ENCODE results near the gene NCCRP1.

Gene NCCRP1

DNA sequence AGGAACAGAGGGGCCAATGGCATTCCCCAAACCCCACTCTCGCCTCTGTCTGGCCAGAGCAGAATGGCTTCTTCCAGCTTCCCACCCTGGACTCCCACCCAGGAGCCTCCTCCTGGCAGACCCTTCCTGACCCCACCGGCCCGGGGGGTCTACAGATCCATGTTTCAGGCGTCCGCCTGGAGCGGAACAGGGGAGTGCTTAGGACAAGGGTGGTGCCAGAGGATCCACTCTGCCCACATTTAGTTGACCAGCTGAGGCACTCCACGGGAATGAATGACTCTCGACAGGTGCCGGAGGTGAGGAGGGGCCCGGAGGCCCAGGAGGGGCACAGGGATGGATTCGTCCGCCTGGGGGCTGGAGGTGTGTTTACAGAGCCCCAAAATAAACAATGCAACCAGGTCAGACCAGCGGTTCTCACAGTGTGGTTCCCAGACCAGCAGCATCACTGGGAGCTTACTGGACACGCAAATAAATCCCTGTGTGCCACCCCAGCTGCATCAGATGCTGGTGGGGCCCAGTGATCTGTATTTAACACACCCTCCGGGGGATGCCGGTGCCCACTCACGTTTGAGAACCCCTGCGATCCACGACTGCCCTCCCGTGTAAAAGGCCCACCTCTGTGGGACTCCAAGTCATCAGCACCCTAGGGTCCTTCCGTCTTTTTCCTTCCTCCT is 15.1 kb upstream of the NCCRP1 start:
- no peak for FAIRE-seq

DNA sequence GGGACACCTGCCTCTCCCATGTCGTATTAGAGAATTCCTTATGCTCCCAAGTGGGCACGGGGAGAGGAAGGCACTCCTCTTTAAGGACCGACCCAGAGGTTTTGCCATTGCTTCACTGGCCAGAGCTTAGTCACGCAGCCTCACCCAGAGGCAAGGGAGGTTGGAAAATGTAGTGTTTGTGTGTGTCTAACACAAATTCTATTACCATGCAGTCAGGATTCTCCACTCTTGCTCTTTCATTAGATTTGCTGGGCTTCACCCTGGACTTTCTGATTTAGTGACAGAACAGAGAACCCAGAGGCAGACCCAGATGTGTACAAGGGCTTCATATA is 14.6 kb upstream of the NCCRP1 start:
- no peak for FAIRE-seq

DNA sequence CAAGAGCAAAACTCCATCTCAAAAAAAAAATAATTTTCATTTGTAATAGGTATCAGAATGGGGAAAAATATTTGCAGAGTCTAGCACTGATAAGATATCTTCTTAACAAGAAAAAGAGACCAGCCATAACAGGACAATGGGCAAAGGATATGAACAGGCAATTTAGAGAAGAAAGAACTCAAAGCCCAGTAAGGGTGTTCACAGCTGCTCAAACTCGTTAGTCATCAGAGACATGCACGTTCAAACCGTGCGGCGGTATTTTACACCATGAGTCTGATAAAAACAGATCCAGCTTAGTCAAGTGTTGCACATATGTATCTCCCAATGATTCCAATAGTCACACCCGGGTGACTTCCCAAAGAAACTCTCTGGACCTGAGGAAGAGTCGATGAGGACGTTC is 13.7 kb upstream of the NCCRP1 start:
- no peak for FAIRE-seq

DNA sequence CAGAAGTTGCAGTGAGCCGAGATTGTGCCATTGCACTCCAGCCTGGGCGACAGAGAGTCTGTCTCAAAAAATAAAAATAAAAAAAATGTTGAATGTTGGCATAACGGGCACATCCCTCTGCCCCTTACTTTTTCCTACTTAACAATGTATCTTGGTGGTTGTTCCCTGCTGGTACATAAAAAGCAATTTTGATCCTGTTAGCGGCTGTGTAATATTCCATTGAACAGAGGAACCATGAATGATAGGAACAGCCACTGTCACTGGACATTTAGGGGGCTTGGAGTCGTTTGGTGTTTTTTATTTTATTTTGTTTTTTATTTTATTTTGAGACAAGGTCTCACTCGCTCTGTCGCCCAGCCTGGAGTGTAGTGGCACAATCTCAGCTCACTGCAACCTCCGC is 10.4 kb upstream of the NCCRP1 start:
- no peak for FAIRE-seq

DNA sequence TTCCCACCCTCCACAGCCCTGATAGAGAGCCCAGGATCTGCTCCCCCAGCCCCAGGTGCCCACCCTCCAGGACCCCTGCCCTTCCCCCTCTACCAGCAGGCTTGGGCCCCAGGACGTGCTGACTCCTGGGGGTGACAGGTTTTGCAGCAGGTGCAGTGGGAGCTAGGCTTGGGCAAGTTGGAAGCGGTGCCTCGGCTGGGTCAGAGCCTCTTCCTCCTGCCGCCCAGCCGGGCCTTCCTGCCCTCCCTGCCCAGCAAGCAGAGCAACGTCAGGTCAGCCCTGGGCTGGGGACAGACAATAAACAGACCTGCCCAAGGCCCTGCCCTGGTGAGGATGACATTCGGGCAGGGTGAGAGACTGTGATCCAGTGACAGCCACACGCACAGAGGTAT is 9.2 kb upstream of the NCCRP1 start:
- FAIRE-seq, result no peak

DNA sequence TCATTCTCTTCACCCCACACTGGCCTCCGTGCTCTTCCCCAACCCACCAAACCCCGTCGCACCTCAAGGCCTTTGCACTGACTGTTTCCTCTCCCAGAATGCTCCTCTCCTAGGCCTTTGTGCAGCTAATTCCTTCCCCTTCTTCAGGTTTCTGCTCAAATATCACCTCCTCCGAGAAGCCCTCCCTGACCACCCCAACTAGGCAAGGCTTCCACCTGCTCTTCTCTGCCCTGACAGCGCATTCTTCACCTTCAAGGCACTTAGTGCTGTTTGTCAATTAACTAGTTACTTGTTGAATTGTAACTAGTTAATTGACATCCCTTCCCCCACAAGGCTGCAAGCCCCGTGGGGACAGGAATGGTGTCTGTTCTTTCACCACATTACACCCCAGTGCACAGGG is 7.8 kb upstream of the NCCRP1 start:
- FAIRE-seq, result no peak

DNA sequence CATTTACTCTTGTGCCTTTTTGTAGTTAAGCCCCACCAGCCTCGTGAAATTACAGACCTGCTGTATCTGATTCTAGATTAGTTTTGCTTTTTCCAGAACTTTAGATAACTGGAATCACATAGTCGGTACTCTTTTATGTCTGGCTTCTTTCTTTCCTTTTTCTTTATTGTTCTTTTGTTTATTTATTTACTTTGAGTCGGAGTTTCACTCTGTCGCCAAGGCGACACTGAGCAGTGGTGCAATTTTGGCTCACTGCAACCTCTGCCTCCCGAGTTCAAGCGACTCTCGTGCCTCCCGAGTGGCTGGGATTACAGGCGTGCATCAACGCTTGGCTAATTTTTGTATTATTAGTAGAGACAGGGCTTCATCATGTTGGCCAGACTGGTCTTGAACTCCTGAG is 6.0 kb upstream of the NCCRP1 start:
- no peak for FAIRE-seq

DNA sequence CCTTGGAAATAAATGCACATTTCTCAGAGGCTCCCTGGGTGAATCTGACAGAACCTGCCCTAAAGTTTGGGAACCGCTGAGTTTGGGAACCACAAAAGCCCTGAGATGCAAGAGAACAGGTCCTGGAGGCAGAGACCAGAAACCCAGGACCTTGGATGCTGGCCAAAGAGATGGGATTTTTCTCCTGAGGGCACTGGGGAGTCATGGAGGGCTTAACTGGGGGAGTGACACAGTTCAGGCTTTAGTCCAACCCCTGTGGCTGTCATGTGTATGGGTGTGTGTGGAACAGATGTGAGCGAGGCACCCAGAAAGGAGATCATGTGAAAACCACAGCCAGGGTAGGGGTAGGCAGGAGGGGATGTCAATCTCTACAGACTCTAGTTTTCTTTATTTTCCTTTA is 3.9 kb upstream of the NCCRP1 start:
- no peak for FAIRE-seq

DNA sequence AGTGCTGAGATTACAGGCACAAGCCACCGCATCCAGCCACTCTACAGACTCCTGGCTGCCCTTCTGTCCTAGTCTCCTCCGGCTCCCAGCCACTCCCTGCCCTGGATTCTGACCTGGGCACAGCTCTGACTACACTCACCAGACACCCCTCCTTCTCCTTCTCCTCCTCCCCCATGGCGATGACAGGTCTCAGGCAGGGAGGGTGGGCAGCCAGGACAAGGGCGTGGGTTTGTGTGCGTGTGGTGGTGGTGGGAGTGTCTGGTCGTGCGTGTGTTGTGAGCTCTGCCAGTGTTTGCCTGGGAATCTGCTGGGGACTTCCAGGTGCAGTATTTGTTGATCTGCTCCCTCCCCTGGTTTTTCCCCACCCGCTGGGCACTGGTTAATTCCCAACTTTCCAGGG is 3.0 kb upstream of the NCCRP1 start:
- no peak for FAIRE-seq

DNA sequence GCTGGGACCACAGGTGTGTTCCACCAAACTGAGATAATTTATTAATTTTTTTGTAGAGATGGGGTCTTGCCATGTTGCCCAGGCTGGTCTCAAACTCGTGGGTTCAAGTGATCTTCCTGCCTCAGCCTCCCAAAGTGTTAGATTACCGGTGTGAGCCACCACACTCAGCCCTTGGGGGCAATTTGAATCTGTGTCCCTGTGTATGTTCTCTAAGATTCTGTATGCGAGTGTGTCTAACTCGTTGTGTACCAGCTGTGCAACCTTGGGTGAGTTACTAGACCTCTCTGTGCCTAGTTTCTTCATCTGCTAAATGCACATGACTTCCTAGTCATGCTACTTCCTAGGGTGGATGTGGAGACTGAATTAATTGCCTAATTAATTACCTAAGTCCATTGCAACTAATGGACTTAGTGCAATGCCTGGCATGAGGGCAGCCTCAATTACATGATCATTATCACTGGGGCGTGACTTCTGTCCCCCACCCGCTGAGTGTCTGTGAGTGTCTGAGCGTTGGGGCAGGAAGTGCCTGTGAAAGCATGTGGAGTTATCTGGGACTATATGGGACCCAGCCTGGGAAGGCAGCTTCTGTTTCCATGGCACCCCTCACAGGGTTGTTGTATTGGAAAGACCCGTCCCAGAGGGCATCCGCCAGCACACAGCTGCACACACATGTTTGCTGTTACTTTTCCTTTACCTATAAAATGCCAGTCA is 1.8 kb upstream of the NCCRP1 start:
- FAIRE-seq, result no peak

DNA sequence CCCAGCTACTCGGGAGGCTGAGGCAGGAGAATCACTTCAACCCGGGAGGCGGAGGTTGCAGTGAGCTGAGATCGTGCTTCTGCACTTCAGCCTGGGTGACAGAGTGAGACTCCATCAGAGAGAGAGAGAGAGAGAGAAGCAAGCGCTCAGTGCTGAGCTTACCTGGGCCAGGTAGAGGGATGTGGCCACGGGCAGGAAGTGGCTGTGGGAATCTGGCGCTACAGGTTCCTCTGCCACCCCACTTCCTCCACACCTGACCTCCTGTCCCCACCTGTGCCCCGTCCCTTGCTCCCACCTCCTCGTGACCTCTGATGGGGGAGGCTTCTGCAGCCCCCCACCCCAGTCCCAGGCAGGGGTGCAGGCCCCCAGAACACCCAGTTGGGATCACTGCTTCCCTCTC is 1.0 kb upstream of the NCCRP1 start:
- FAIRE-seq, result no peak

DNA sequence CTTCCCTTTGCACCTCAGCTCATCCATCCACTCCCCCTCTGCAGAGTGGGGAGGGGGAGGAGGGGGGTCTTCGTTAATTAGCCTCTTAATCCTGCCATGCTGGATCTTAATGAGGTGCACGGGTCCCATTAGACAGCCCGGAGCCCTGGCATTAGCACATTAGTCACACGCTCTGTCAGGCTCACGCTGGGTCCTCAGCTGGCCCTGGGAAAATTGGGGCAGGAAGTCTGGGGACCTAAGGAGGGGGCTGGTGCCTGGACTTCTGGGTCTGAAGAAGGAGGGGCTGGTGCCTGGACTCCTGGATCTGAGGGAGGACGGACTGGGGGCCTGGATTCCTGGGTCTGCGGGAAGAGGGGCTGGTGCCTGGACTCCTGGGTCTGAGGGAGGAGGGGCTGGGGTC is 444 bp upstream of the NCCRP1 start:
- FAIRE-seq, result no peak

DNA sequence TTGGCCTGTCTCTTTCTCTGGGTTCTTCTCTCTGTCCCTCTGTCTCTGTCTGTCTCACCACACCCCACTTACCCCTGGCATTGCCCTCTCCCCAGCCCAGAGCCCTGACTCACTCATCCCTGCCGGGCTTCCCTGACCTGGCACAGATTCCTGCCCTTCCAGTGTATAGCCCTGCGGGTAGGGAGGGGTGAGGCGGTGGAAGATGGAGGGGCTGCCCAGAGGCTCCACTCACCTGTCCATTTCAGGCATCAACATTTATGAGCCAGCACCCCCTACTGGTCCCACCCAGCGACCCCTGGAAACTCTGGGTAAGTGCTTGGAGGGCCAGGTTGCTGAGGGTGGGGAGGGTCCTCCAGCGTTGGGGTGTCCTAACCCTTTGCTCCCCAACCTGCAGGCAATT is 1.0 kb downstream of the NCCRP1 start:
- no peak for FAIRE-seq

DNA sequence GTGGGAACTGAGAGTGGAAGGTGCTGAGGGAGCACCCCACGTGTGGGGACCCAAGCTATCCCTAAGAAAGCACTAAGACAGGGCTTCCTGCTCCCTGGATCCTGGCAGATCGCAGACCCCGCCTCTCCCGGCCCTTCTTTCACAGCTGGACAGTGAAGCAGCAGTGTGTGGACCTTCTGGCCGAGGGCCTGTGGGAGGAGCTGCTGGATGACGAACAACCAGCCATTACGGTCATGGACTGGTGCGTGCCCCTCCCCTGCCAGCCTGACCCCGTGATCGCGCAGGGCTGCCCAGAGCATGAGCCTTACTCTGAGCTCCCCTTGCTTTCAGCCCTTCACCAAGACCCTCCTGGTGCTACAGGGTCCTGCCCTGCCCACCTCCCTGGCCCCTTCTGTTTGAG is 2.3 kb downstream of the NCCRP1 start:
- no peak for FAIRE-seq

DNA sequence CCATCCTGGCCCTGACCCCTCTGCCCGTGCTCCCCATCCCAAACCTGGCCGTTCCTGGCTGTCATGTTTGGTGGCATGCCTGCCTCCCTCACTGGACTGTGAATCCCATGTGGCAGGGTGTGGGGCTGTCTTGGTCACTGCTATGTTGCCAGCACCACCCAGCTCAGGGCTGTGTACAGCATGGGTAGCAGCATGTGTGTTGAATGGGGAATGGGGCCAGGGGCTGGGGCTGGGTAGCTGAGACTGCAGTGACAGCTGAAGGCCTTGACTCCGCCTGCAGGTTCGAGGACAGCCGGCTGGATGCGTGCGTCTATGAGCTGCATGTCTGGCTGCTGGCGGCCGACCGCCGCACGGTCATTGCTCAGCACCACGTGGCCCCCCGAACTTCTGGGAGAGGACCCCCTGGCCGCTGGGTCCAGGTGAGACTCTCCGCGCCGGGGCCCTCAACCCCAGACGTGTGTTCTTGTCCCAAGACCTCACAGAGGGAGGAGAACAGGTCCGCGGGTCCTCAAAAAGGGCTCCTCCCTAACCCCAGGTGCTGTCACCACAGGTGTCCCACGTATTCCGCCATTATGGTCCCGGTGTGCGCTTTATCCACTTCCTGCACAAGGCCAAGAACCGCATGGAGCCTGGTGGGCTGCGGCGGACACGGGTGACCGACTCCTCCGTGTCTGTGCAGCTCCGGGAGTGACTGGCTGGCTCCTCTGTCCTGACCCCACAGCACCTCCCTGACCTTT is 3.5 kb downstream of the NCCRP1 start:
- no peak for FAIRE-seq

DNA sequence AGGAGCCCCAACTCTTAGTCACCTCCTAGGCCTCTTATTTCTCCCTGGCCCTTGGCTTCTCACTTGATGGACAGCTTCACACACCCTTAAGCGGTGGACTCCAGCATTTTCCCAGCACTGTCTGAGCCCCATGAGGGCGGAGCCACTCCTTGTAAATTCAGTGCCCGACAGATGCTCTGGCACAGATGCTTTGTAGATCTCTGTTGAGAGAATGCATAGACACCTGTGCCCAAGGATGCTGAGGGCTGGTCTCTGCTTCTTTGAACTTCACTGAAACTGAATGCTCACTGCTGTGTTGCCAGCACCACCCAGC is 4.0 kb downstream of the NCCRP1 start:
- FAIRE-seq, result no peak

DNA sequence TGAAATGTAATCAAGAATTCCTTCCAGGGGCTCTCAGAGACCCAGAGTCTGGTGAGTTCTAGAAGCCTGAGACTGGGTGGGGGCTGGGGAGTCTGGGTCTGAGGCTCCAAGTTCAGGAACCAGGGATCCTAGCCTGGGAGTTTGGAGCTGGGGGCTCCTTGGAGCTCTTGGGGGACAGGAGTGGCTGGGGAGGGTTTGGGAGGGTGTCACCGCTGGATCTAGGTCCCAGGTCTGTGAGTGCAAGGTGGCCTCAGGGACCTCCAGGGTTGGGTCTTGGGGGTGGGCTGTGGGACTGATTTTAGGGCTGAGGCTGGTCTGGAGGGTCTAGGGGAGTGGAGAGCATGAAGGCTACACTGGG is 6.2 kb downstream of the NCCRP1 start:
- FAIRE-seq, result no peak

DNA sequence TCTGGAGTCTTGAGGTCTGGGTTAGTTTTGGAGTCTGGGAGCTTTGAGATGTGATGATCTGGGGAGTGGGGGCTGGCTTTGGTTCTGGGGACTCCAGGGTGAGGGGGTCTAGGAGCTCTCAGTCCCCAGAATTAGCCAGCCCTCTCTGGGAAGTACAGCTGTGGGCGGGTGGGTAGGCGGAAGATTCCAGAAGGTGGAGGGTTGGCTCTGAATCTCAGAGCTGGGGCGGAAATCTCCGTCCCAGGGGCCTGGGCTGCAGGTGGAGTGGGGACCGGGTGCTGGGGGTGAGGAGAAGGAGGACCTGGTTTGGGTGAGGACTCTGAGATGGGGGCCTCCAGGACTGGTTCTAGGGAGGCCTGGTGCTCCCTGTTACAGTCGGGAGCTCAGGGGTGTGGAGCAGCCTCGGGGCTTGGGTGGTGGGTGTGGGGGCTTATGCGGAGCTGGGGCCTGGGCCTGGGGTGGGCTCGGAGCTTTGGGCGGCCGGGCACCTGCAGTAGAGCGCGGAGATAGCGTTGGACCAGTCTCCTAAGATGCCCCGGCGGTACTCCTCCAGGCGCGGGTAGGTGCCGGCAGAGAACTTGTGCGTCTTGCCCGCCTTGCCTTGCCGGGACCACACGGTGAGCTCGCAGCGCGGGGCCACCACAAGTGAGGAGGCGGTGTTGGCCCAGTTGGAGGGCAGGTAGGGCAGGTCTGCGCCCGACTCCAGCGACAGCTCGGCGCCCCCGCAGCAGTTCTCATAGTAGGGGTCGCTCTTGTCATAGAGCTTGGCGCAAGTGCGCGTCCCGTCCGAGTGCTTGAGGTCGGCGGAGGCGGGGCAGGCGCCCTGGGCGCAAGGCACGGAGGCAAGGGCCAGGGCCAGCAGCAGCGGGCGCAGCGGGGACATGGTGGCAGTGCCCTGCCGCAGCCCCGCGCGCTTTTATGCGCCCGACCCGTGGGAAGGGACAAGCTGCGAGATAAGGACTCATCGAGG is 6.9 kb downstream of the NCCRP1 start, which contains the start of gene SYCN:
SYCN (minus strand) TSS at position 892 of the 970 bp plus-strand sequence; CDS start at position 883, 9 bp downstream.
- FAIRE-seq, result no peak

DNA sequence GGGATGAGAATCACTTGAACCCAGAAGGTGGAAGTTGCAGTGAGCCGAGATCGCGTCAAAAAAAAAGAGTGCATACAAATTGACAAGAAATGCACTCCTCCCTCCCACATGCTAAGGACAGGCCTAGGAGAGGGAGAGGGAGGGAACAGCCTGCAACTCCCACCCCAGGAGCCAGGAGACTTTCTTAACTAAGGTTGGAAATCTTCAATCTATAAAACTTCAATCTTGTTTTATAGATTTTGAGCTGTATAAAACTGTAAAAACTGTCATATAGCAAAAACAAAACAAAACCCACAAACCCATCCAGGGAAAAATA is 8.6 kb downstream of the NCCRP1 start:
- no peak for FAIRE-seq

DNA sequence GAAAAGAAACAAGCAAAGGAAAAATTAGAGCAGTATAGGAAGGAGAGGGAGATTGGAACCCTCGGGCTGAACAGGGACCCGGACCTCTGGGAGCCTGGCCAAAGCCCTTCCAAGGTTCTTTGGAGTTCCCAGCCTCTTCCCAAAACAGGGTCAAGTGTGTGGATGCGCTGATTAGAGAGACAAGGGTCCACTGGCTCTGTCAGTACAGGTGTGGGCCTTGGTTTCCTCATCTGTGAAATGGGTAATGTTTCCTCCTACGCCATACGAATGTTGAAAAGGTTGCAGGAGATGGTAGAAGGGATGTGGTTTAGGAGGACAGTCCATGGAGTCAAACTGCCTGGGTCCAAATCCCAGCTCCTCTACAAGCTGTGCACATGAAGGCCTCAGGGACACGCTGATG is 9.4 kb downstream of the NCCRP1 start:
- FAIRE-seq, result no peak

DNA sequence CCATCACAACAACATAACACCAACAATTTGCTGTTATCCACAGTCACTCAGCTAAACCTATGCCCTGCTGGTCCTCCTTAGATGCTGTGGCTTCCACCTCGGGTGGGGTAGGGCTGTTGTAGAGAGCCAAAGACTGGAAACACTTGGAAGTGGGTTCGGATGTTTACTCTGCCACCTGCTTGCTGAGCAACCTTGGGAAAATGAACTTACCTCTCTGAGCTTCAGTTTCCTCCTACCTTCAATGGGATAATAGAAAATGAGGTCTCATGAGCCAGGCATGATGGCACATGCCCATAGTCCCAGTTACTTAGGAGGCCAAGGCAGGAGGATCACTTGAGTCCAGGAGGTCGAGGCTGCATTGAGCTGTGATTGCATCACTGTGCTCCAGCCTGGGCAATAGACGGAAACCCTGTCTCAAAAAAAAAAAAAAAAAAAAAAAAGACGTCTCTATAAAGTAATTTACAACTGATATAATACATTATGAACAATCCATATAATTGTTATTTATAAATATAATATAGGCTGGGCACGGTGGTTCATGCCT is 10.6 kb downstream of the NCCRP1 start:
- no peak for FAIRE-seq

DNA sequence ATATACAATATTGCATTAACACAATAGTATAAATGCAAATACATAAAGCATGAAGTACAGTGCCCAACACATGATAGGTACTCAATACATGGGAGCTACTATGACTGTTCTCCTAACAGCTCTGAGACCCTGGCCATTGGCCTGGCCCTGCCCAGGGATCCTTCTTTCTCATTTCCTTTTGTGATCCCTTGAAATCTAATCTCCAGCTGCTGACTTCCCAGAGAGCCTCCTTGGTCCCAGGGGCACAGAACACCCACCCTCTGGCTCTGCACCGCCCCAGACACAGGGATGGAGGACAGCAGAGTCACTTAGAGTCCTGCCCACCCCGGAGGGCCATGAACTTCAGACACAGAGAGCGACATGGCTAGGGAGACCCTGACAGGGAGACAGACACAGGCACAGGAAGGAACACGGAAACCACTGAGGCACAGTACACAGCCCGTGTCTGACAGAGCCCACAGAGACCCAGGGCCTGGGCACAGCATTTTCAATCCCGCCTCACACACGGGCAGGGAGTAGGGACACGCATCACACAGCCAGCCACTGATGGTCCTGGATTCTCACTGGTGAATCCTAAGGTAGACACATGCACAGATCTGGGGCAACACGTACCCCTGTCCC is 11.5 kb downstream of the NCCRP1 start:
- FAIRE-seq, result no peak

DNA sequence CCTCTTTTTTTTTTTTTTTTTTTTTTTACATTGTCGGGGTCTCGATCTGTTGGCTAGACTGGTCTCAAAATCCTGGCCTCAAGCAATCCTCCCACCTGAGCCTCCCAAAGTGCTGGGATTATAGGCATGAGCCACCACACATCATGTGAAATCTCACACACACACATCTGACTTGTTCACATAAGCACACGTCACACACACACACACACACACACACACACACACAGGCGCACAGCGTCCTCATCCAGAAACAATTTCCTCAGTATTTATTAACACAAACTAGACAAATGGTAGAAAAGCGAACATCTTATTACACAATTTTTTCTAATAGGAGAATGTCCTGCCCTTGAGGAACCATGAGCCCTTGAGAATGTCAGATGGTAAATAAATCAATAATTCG is 12.4 kb downstream of the NCCRP1 start:
- FAIRE-seq, result no peak
